ENCODE measurements around the gene KIF21B. TPM values are rescaled to one million over a fixed set of nuclear protein-coding genes. Genes with fewer than 3 reads are reported as not detected.
"Not testable (repeated sequence)": the region's sequence is repeated elsewhere in the genome, so short reads cannot be mapped to it uniquely, and the experiment has no call there.

The KIF21B gene
- total RNA-seq, 3 donors from 2014 or later: 24.2 to 36.3 (median 30.3) TPM

- Mint-ChIP-seq H3K4me1 (ENCODE audit: low read depth) (no peaks in the 10 kb centered on the region), H3K27me3 (ENCODE audit: low read depth) (peaks cover 8% of the 10 kb centered on the region), H3K4me3 (no peak overlapping the region), H3K36me3 (ENCODE audit: insufficient read depth) (no peaks in the 10 kb centered on the region), H3K9me3 (no peaks in the 10 kb centered on the region)
- no peak for ATAC-seq
- DNase-seq: no peak
These were observed 64.9 kb downstream of the KIF21B start for GRCh38 chr1:200958597-200958996.

- H3K27me3 Mint-ChIP-seq (ENCODE audit: low read depth): peaks cover 8% of the 10 kb centered on the region
- DNase-seq (no peak), ATAC-seq (no peak)
- no peaks in the 10 kb centered on the region for H3K4me1 Mint-ChIP-seq (ENCODE audit: low read depth)
- no peaks in the 10 kb centered on the region for H3K36me3 Mint-ChIP-seq (ENCODE audit: insufficient read depth)
- no peaks in the 10 kb centered on the region for H3K9me3 Mint-ChIP-seq
- no peak overlapping the region for H3K4me3 Mint-ChIP-seq
These were observed 69.1 kb downstream of the KIF21B start for GRCh38 chr1:200954434-200954833.

DNA sequence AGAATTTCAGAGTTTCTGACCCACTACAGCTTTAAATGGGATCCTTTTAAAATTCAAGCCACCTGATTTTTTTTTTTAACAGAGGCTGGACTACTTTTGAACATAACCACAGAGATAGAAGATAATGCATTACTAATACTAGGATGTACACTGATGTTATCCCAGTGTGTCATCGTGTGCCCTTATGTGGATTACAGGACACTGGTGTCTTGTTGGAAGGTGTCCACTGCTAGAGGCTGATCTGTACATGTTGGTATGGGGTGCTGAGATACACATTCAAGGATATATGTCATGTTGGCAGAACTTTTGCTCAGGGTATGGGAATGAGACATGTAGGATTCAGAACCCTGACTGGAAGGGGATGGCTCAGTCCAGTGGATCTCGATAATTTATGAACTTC is 72.5 kb downstream of the KIF21B start:
- Mint-ChIP-seq H3K4me1 (ENCODE audit: low read depth) (no peaks in the 10 kb centered on the region), H3K4me3 (no peak overlapping the region), H3K36me3 (ENCODE audit: insufficient read depth) (no peaks in the 10 kb centered on the region), H3K27me3 (ENCODE audit: low read depth) (peaks cover 6% of the 10 kb centered on the region), H3K9me3 (peaks cover 5% of the 10 kb centered on the region)
- no peak for DNase-seq
- no peak for ATAC-seq

GRCh38 chr1:200949626-200950025 is 73.9 kb downstream of the KIF21B start:
- Mint-ChIP-seq H3K36me3 (ENCODE audit: insufficient read depth) (no peaks in the 10 kb centered on the region), H3K9me3 (peaks cover 5% of the 10 kb centered on the region), H3K27me3 (ENCODE audit: low read depth) (no peaks in the 10 kb centered on the region), H3K4me3 (no peak overlapping the region), H3K4me1 (ENCODE audit: low read depth) (no peaks in the 10 kb centered on the region)
- DNase-seq: no peak
- no peak for ATAC-seq

- H3K9me3 Mint-ChIP-seq: peaks cover 5% of the 10 kb centered on the region
- no peak for DNase-seq
- H3K4me1 Mint-ChIP-seq (ENCODE audit: low read depth): no peaks in the 10 kb centered on the region
- peaks cover 1% of the 10 kb centered on the region for H3K36me3 Mint-ChIP-seq (ENCODE audit: insufficient read depth)
- no peak for ATAC-seq
- H3K27me3 Mint-ChIP-seq (ENCODE audit: low read depth): no peaks in the 10 kb centered on the region
- H3K4me3 Mint-ChIP-seq: no peak overlapping the region
These were observed 76.4 kb downstream of the KIF21B start for GRCh38 chr1:200947059-200947566.

GRCh38 chr1:200945111-200945510 is 78.4 kb downstream of the KIF21B start:
- H3K27me3 Mint-ChIP-seq (ENCODE audit: low read depth): no peaks in the 10 kb centered on the region
- no peaks in the 10 kb centered on the region for H3K4me1 Mint-ChIP-seq (ENCODE audit: low read depth)
- no peak for DNase-seq
- H3K36me3 Mint-ChIP-seq (ENCODE audit: insufficient read depth): peaks cover 5% of the 10 kb centered on the region
- no peak overlapping the region for H3K4me3 Mint-ChIP-seq
- H3K9me3 Mint-ChIP-seq: peaks cover 16% of the 10 kb centered on the region
- no peak for ATAC-seq

- H3K9me3 Mint-ChIP-seq: peaks cover 11% of the 10 kb centered on the region
- ATAC-seq (peak in 1 of 2 donors; percentile 61), DNase-seq (no peak)
- peaks cover 2% of the 10 kb centered on the region for H3K4me1 Mint-ChIP-seq (ENCODE audit: low read depth)
- H3K36me3 Mint-ChIP-seq (ENCODE audit: insufficient read depth): peaks cover 4% of the 10 kb centered on the region
- H3K4me3 Mint-ChIP-seq: no peak overlapping the region
- H3K27me3 Mint-ChIP-seq (ENCODE audit: low read depth): no peaks in the 10 kb centered on the region
These were observed 84.6 kb downstream of the KIF21B start for GRCh38 chr1:200938955-200939354.

DNA sequence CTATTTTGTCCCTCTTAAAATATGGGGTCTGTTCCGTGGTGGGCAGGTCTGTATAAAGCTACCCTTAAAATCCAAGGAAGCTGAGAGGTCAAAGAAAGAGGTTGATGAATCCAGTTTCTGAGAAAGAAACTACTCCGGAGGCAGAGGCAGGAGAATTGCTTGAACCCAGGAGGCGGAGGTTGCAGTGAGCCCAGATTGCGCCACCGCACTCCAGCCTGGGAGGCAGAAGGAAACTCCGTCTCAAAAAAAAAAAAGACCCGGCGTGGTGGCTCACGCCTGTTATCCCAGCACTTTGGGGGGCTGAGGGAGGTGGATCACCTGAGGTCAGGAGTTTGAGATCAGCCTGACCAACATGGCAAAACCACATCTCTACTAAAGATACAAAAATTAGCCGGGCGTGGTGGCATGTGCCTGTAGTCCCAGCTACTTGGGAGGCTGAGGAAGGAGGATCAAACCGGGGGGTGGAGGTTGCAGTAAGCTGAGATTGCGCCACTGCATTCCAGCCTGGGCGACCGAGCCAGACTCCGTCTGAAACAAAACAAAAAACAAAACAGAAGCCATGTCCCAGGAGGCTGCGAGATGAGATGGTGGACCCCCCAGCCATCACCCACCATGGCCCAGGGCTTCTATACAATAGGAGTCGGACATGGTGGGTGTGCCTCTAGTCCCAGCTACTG is 88.1 kb downstream of the KIF21B start:
- H3K27me3 Mint-ChIP-seq (ENCODE audit: low read depth); H3K4me1 Mint-ChIP-seq (ENCODE audit: low read depth); DNase-seq; ATAC-seq; H3K36me3 Mint-ChIP-seq (ENCODE audit: insufficient read depth); H3K4me3 Mint-ChIP-seq; H3K9me3 Mint-ChIP-seq: not testable (repeated sequence)

- H3K27me3 Mint-ChIP-seq (ENCODE audit: low read depth): no peaks in the 10 kb centered on the region
- H3K36me3 Mint-ChIP-seq (ENCODE audit: insufficient read depth): no peaks in the 10 kb centered on the region
- peaks cover 3% of the 10 kb centered on the region for H3K4me1 Mint-ChIP-seq (ENCODE audit: low read depth)
- no peak for DNase-seq
- ATAC-seq: no peak
- no peaks in the 10 kb centered on the region for H3K9me3 Mint-ChIP-seq
- H3K4me3 Mint-ChIP-seq: no peak overlapping the region
These were observed 88.8 kb downstream of the KIF21B start for GRCh38 chr1:200934676-200935245.

GRCh38 chr1:200931776-200932175 is 91.7 kb downstream of the KIF21B start:
- H3K27me3 Mint-ChIP-seq (ENCODE audit: low read depth): no peaks in the 10 kb centered on the region
- ATAC-seq: no peak
- H3K36me3 Mint-ChIP-seq (ENCODE audit: insufficient read depth): no peaks in the 10 kb centered on the region
- H3K9me3 Mint-ChIP-seq: no peaks in the 10 kb centered on the region
- peaks cover 2% of the 10 kb centered on the region for H3K4me1 Mint-ChIP-seq (ENCODE audit: low read depth)
- no peak for DNase-seq
- H3K4me3 Mint-ChIP-seq: no peak overlapping the region

GRCh38 chr1:200930285-200930684 is 93.2 kb downstream of the KIF21B start:
- DNase-seq; H3K9me3 Mint-ChIP-seq; H3K27me3 Mint-ChIP-seq (ENCODE audit: low read depth): not testable (repeated sequence)

DNA sequence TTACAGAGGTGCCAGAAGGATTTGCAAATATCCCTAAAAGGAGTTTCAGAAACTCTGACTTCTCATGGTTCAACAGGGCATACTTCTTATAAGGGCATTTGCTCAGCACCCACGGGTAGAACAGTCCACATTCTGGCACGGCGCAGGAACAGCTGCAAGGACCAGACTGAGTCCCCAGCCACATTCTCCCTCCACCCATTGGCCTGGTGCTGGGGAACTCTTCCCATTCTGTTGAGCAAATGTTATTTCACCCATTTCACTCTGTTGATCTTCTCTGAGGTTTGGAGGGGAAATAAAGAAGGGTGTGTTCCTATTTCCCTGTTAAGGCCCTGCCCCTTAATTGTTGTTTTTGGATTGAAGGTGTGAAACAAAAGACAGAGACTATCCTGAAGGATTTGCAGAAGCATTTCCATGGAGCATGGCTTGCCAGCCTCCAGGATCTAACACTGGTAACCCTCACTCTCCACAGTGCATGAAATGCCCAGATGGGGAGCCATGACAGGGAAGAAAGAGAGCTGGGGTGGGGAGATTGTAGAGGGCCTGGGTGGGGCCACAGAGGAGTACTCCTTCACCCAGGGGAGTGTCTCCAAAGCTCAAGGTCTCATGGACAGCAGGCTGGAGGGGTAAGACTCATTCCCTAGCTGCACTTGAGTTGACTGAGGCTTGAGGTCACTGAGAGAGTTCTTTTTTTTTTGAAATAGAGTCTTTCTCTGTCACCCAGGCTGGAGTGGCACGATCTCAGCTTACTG is 93.8 kb downstream of the KIF21B start:
- Mint-ChIP-seq H3K27me3 (ENCODE audit: low read depth) (no peaks in the 10 kb centered on the region), H3K4me3 (no peak overlapping the region)
- no peak for DNase-seq

More at GRCh38 chr1:200930285-200930684, 93.2 kb downstream of the KIF21B start:
- H3K4me3 Mint-ChIP-seq; H3K36me3 Mint-ChIP-seq (ENCODE audit: insufficient read depth); ATAC-seq; H3K4me1 Mint-ChIP-seq (ENCODE audit: low read depth): not testable (repeated sequence)

GRCh38 chr1:200925831-200926230 is 97.7 kb downstream of the KIF21B start:
- no peaks in the 10 kb centered on the region for H3K9me3 Mint-ChIP-seq
- H3K36me3 Mint-ChIP-seq (ENCODE audit: insufficient read depth): no peaks in the 10 kb centered on the region
- no peak overlapping the region for H3K4me3 Mint-ChIP-seq
- DNase-seq: no peak
- H3K4me1 Mint-ChIP-seq (ENCODE audit: low read depth): peaks cover 5% of the 10 kb centered on the region
- ATAC-seq: peak; percentile 93 to 94
- H3K27me3 Mint-ChIP-seq (ENCODE audit: low read depth): no peaks in the 10 kb centered on the region

More for the DNA sequence above, 93.8 kb downstream of the KIF21B start:
- no peak for ATAC-seq
- H3K36me3 Mint-ChIP-seq (ENCODE audit: insufficient read depth): no peaks in the 10 kb centered on the region
- no peaks in the 10 kb centered on the region for H3K9me3 Mint-ChIP-seq
- peaks cover 5% of the 10 kb centered on the region for H3K4me1 Mint-ChIP-seq (ENCODE audit: low read depth)

GRCh38 chr1:200923601-200924000 is 99.9 kb downstream of the KIF21B start:
- H3K4me1 Mint-ChIP-seq (ENCODE audit: low read depth): peaks cover 2% of the 10 kb centered on the region
- H3K9me3 Mint-ChIP-seq: no peaks in the 10 kb centered on the region
- ATAC-seq (no peak), DNase-seq (no peak)
- no peaks in the 10 kb centered on the region for H3K27me3 Mint-ChIP-seq (ENCODE audit: low read depth)
- no peaks in the 10 kb centered on the region for H3K36me3 Mint-ChIP-seq (ENCODE audit: insufficient read depth)
- no peak overlapping the region for H3K4me3 Mint-ChIP-seq
